Ovary (tissue), 9 donors: ENCODE data around the gene YIPF2. TPM values are rescaled to one million over a fixed set of nuclear protein-coding genes. Genes with fewer than 3 reads are reported as not detected.
"Not testable (repeated sequence)": the region's sequence is repeated elsewhere in the genome, so short reads cannot be mapped to it uniquely, and the experiment has no call there.

ENCODE experiments used
- DNase-seq, 5 donors: peaks; one replicate each; pipeline ENCODE4 v3.0.0-alpha.2; 2019 to 2020
- H3K27ac ChIP-seq, 2 donors: fragments of 200-600 bp; one replicate each; pipeline versions ENCODE4 v1.5.1 to v1.8.0; 2019 to 2022
- H3K27me3 ChIP-seq: fragments of 200-600 bp; one replicate; pipeline ENCODE4 v1.8.0; 2022
- H3K36me3 ChIP-seq: fragments of 200-600 bp; sonication (generic); one replicate; pipeline ENCODE4 v1.5.1; 2019
- H3K4me1 ChIP-seq: one replicate; pipeline ENCODE4 v1.8.1; 2013; ENCODE audit warnings: mild to moderate bottlenecking, moderate library complexity; ENCODE audit not compliant: insufficient read depth
- H3K4me3 ChIP-seq: fragments of 200-600 bp; sonication (generic); one replicate; pipeline ENCODE4 v1.5.1; 2017
- H3K9me3 ChIP-seq, 2 donors: fragments of 200-600 bp in 1 of 2; sonication (generic) in 1 of 2; one replicate each; pipeline versions ENCODE4 v1.5.1 to v1.8.1; 2013 to 2019; ENCODE audit warnings: mild to moderate bottlenecking in 1 of 2, moderate library complexity in 1 of 2
- CTCF ChIP-seq, 3 donors: fragments of 450-650 bp in 2 of 3; fragments of 200-600 bp in 1 of 3; IDR thresholded peaks; one replicate each; pipeline versions ENCODE4 v1.5.1 to v1.8.0; 2016 to 2022; ENCODE audit warnings: antibody characterized with exemption in 3 of 3, mild to moderate bottlenecking in 1 of 3
- EP300 ChIP-seq: sonication (generic); formaldehyde crosslinking; IDR thresholded peaks from one replicate; pipeline ENCODE4 v1.6.1; 2017; ENCODE audit warnings: antibody characterized with exemption
- POLR2A ChIP-seq: fragments of 450-650 bp; IDR thresholded peaks from one replicate; pipeline ENCODE4 v1.6.1; 2017; ENCODE audit warnings: antibody characterized with exemption, mild to moderate bottlenecking, moderate library complexity
- WGBS, 3 donors: extraction: QIAGEN DNeasy Blood & Tissue Kit in 1 of 3; methylation state at CpG; one replicate each; pipeline versions ENCODE4 v1.1.5 to v1.1.7; 2013 to 2017; 5-methylcytosine and 5-hydroxymethylcytosine counted together
- intact Hi-C, 4 donors: fragments of 100-400 bp; cut with DNase I; formaldehyde crosslinking; loops; one replicate each; pipeline versions ENCODE4 v1.11.0 to v1.15.1; 2022 to 2023
- polyA plus RNA-seq, 2 donors: library from polyadenylated mRNA; stranded (reverse); fragments of 200-250 nt in 1 of 2; fragments of 350-450 nt in 1 of 2; fragmentation: Illumina TruSeq in 1 of 2; extraction: RNeasy Lipid Tissue Mini Kit (QIAGEN cat#74804) in 1 of 2; gene quantifications; one replicate each; pipeline ENCODE4 v1.2.3, GENCODE V29; 2013 to 2014
- total RNA-seq, 7 donors: library from RNA; depleted of rRNA in 2 of 7; stranded (reverse); fragments of >200 nt in 2 of 7; fragmentation: NEBNext Ultra II Directional in 3 of 7; extraction: Animal tissue kit (Norgen Biotek cat#: 25700) in 3 of 7; gene quantifications; one replicate each; pipeline versions ENCODE4 v1.1.0 to v1.2.4, GENCODE V29; 2016 to 2023
- donor health status: DM: no; HTN: no; CAD: no; lungs with moderate emphysema.
- donor health status: DM: no; HTN: no; CAD: no.
- donor health status: Bipolar disorder and iron deficiency.
- donor health status: DM: yes; HTN: yes; CAD: no.
- donor health status: DM: no; HTN: no; CAD: no.
- donor health status: DM: yes; HTN: yes; CAD: no.

Gene YIPF2
- total and polyA plus RNA-seq, 9 donors, result 10.3 to 66.4 (median 45.7) TPM

GRCh38 chr19:10881403-10882107 lies 46.9 kb downstream of the YIPF2 start:
- Histone ChIP-seq H3K4me1 (peaks cover 12% of the 10 kb centered on the region), H3K27ac (no peak overlapping the region), H3K9me3 (no peaks in the 10 kb centered on the region), H3K27me3 (no peaks in the 10 kb centered on the region), H3K36me3 (no peaks in the 10 kb centered on the region), H3K4me3 (no peak overlapping the region)
- intact Hi-C loops, result no loop called here
- WGBS, 3 donors, result 77 to 82% (median 80%) methylated on average over 14 of the region's 14 CpGs
- DNase-seq, result no peak
- TF ChIP-seq CTCF (IDR thresholded peaks at IDR 0.05) (no peak), POLR2A (no peak), EP300 (no peak)

GRCh38 chr19:10878253-10878652 lies 50.2 kb downstream of the YIPF2 start:
- Histone ChIP-seq H3K4me3 (no peak overlapping the region), H3K27ac (no peak overlapping the region), H3K27me3 (no peaks in the 10 kb centered on the region), H3K9me3 (no peaks in the 10 kb centered on the region), H3K36me3 (no peaks in the 10 kb centered on the region), H3K4me1 (peaks cover 7% of the 10 kb centered on the region)
- intact Hi-C loops, result loop anchor here in 1 of 4 donors (10.0 kb wide), 1 partner anchor 47 kb away; the partner anchor contains the start of genes TIMM29 and YIPF2
- DNase-seq, result no peak
- no peak for TF ChIP-seq CTCF (IDR thresholded peaks at IDR 0.05)
- TF ChIP-seq POLR2A, result no peak
- TF ChIP-seq EP300, result no peak
- WGBS, 3 donors, result 70 to 84% (median 79%) methylated on average over 3 of the region's 3 CpGs

GRCh38 chr19:10877608-10878007 lies 50.8 kb downstream of the YIPF2 start:
- not testable (repeated sequence) for H3K9me3 ChIP-seq, H3K36me3 ChIP-seq, H3K27me3 ChIP-seq, H3K27ac ChIP-seq, H3K4me3 ChIP-seq, H3K4me1 ChIP-seq, DNase-seq
- 92 to 98% (median 96%) methylated on average over 9 of the region's 9 CpGs for WGBS, 3 donors
- intact Hi-C loops, result loop anchor here in 1 of 4 donors (10.0 kb wide), 1 partner anchor 47 kb away; the partner anchor contains the start of genes TIMM29 and YIPF2

- Histone ChIP-seq H3K27me3 (no peaks in the 10 kb centered on the region), H3K27ac (peak overlapping the region in 1 of 2 donors; percentile 36), H3K9me3 (no peaks in the 10 kb centered on the region), H3K36me3 (no peaks in the 10 kb centered on the region), H3K4me1 (peaks cover 2% of the 10 kb centered on the region), H3K4me3 (no peak overlapping the region)
- 79 to 84% (median 81%) methylated on average over 10 of the region's 10 CpGs for WGBS, 3 donors
- DNase-seq, result no peak
- intact Hi-C loops, result loop anchor here in 1 of 4 donors (10.0 kb wide), 1 partner anchor 48 kb away; the partner anchor contains the start of genes TIMM29 and YIPF2
- no peak for TF ChIP-seq POLR2A
- TF ChIP-seq CTCF (IDR thresholded peaks at IDR 0.05), result no peak
- TF ChIP-seq EP300, result no peak
Observed at GRCh38 chr19:10876459-10877240, 51.8 kb downstream of the YIPF2 start.
